ENCODE measurements around the gene RAB11FIP3.

DNA sequence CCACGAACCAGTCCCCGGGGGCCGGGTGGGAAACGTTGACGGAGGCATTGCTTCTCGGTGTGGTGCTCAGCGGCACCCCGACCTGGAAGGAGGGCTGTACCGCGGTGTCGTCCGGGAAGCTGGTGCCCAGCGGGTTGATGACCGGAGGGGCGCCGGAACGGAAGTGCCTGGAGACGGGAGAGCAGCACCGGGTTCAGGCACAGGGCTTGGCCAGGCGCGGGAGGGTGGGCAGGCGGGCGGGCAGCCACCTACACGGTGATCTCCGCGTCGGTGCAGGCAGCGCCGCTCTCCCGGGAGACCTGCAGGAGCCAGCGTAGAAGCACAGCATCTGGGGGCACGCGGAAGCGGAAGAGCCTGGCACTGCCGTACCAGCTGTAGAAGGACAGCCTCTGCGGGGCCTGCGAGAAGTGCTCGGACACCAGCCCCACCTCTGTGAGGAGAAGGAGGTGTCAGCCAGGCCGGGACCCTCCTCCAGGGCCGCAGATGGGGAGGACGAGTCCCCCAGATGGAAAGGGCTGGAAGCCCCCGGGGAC is 48.0 kb upstream of the RAB11FIP3 start:
- no peak for TF ChIP-seq GATA2 (IDR thresholded peaks at IDR 0.05; ENCODE audit: low read depth, low read length)
- TF ChIP-seq GATA3 (IDR thresholded peaks at IDR 0.05; ENCODE audit: low read depth, low read length): no peak
